GM21367 (cell line): Measurements from ENCODE around the gene TUBA4A.
"Not testable (repeated sequence)": the region's sequence is repeated elsewhere in the genome, so short reads cannot be mapped to it uniquely, and the experiment has no call there.

Experiments
- ATAC-seq: cut with Tn5 transposase; IDR thresholded peaks from one replicate; pipeline ENCODE4 v1.9.1; 2021; ENCODE audit not compliant: unreplicated experiment

Gene TUBA4A

DNA sequence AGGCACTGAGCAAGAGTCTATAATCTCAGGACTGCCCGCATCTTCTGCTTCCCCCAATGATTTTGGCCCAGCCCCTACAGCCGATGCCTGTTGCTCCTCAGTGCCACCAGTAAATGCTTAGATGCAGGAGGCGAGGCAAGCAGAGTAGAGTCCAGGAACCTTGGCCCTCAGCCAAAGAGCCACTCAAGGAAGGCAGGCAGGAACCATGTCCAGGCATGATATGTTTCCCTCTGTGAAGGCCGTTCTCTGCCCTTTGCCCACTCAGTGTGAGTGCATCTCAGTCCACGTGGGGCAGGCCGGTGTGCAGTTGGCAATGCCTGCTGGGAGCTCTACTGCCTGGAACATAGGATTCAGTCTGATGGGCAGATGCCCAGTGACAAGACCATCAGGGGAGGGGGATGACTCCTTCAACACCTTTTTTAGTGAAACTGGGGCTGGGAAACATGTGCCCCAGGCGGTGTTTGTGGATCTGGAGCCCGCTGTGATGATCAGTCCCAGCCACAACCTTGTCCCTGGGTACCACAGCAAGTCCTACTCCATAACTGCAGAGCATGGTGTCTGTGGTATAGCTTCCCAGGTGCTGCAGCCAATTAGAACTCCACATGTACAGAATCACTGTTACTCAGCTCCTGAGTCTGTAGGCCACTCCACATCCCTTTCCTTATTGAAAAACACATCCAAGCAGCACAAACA, 15.8 kb upstream of the TUBA4A start:
- no peak for ATAC-seq

DNA sequence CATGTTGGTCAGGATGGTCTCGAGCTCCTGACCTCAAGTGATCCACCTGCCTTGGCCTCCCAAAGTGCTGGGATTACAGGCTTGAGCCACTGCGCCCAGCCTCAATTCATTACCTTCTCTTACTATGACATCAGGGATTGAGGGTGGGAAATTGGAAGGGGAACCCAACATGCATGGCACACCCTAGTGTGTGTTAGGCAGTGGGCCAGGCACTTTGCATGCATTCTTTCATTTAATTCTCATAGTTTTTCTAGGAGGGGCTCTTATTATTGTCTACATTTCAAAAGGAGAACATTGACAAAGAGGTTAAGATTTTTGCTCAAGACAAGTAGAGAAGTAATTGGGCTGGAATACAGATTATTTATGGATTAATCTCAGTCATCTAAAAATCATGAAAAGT, 14.6 kb upstream of the TUBA4A start:
- ATAC-seq: no peak

- no peak for ATAC-seq
Measured at GRCh38 chr2:219266886-219267285, 13.2 kb upstream of the TUBA4A start.

GRCh38 chr2:219266232-219266631, 12.5 kb upstream of the TUBA4A start:
- no peak for ATAC-seq

- ATAC-seq: no peak
Measured at GRCh38 chr2:219261024-219261855, 7.5 kb upstream of the TUBA4A start.

DNA sequence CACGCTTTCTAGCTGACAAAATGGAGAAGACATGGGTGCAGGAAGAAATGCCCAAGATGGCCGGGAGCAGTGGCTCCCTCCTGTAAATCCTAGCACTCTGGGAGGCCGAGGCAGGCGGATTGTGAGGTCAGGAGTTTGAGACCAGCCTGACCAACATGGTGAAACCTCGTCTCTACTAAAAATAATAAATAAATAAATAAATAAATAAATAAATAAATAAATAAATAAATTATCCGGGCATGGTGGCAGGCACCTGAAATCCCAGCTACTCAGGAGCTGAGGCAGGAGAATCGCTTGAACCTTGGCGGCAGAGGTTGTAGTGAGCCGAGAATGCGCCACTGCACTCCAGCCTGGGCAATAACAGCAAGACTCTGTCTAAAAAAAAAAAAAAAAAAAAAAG, 5.2 kb upstream of the TUBA4A start:
- ATAC-seq: not testable (repeated sequence)

- peak; percentile 16 for ATAC-seq
Measured at GRCh38 chr2:219254590-219255201, 978 bp upstream of the TUBA4A start.

GRCh38 chr2:219252900-219253752, 592 bp downstream of the TUBA4A start, which contains the start of gene TUBA4B:
TSS of gene TUBA4B (plus strand) at chr2:219253243. CDS start at chr2:219253408, 165 bp downstream.
- peak; percentile 12 for ATAC-seq

- no peak for ATAC-seq
Measured at GRCh38 chr2:219252570-219252899, 1.2 kb downstream of the TUBA4A start.

DNA sequence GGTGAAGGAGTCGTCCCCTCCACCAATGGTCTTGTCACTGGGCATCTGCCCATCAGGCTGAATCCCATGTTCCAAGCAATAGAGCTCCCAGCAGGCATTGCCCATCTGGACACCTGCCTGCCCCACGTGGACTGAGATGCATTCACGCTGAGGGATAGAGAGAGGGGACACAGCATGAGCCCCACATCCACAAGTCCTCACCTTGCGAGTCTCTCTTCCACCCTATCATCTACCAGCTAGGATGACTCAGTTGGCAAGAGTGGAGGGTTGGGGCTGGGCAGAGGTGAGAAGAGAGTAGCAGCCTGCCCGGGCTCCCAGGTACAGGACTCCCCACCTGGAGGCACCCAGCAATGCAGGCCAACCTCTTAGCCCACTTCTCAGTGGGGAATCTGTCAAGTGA, 1.6 kb downstream of the TUBA4A start:
- no peak for ATAC-seq

DNA sequence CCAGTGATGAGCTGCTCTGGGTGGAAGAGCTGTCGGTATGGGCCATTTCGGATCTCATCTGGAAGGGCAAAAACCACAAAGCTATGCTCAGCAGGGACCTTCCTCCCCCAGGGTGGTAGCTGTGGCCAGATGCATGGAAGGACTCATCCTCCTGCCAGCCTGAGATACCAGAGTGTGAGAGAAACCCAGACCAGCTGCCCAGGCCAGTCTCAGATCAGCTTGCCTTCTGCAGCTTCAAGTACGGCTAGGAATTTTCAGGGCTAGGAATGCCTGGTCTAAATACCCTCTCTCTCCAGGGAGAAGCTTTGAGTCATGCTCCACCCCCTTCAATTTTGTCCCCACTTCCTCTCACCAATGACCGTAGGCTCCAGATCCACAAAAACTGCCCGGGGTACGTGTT, 2.1 kb downstream of the TUBA4A start:
- no peak for ATAC-seq

DNA sequence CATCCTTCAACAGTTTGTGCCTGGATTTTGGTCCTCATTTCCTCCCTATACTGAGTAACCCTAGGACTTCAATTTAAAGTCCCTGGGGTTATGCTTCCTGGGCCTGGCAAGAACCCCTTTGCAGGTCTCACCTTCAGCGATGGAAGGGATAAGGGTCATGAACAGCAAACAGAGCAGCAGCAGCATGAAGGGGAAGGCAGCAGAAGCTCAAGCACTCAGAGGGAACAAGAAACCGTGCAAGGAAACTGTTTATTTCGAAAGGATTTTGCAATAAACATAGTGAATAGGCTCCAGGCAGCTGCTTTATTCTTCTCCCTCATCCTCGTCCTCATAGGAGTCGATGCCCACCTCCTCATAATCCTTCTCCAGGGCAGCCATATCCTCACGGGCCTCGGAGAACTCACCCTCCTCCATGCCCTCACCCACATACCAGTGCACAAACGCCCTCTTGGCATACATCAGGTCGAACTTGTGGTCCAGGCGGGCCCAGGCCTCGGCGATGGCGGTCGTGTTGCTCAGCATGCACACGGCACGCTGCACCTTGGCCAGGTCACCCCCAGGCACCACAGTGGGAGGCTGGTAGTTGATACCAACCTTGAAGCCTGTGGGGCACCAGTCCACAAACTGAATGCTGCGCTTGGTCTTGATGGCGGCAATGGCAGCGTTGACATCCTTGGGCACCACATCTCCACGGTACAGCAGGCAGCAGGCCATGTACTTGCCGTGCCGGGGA, 3.5 kb downstream of the TUBA4A start:
- ATAC-seq: no peak

DNA sequence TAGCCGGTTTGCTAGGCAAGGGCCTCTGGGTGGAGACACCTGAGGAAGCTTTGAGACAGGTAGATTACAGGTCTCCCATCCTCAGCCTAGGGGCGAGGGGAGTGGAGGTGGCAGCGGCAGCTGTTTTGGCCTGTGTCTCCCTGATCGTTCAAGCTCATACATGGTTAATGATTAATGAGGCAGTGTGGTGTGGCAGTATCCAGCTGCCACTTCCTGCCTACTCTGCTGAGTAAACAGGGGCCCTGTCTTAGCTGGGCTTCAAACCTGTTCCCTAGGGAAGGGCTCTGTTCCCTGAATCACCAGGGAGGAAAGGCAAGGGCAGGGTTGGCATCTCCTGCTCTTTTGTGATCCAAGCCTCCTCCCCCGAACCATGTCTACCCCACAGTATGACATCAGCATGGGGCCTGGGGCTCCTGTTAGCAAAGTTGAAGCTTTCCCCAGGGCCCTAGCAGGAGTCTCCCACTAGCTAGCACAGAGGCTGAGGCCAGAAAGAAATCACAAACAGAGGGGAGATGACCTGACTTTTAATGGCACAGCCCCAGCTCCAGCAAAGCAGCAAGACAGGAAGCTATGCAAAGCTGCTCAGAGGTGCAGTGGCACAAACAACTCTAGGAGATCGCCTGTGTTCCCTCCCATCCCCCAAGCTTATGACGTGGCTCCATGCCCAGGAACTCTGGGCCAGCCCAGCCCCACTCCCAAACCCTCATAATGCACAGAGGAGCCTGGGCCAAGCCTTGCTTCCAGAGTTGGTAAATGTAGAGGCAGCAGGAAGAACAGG, 4.3 kb downstream of the TUBA4A start:
- ATAC-seq: no peak

DNA sequence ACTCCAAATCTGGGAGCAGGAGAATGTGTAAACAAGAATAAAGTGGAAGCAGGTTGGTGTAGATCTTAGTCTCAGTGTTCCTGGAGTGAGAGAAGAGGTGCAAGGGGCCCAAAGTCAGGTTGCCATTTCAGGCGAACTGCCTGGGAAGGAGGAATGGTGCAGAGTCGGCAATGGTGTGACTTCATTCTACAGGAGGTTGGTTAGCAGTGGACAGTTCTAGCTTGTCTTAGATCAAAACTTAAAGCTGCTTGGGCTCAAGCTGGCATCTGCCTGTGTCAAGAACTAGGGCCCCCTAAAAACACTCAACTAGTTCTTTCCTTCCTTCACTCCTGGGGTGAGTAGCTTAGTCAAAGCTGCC, 4.9 kb downstream of the TUBA4A start:
- ATAC-seq: no peak

GRCh38 chr2:219247678-219248642, 5.8 kb downstream of the TUBA4A start:
- no peak for ATAC-seq

DNA sequence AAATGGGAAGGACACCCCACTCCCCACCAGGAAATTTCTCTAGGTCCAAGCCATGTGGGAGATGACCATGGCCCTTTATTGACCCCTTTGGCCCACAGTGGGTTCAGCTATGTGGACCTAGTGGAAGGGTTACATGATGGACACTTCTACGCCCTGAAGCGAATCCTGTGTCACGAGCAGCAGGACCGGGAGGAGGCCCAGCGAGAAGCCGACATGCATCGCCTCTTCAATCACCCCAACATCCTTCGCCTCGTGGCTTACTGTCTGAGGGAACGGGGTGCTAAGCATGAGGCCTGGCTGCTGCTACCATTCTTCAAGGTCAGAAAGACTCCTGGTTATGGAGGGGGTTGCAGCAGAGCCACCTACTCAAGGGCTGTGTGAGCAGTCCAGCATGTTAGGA, 7.2 kb downstream of the TUBA4A start:
- ATAC-seq: no peak

- ATAC-seq: no peak
Measured at GRCh38 chr2:219245899-219246230, 7.9 kb downstream of the TUBA4A start.

- ATAC-seq: peak; percentile 65
Measured at GRCh38 chr2:219245148-219245898, 8.4 kb downstream of the TUBA4A start, which contains the start of the genes GLB1L and STK16. TSS of gene GLB1L (minus strand) at chr2:219245444. CDS start at chr2:219243573, 1,871 bp downstream. TSS of gene STK16 (plus strand) at chr2:219245479. CDS start at chr2:219246000, 521 bp downstream.
